ENCODE results near the gene RPS6KA5. TPM values are rescaled to one million over a fixed set of nuclear protein-coding genes. Genes with fewer than 3 reads are reported as not detected.
A peak's percentile ranks its signal among the peaks of the same experiment; 100 is the strongest.
"Not testable (repeated sequence)": the region's sequence is repeated elsewhere in the genome, so short reads cannot be mapped to it uniquely, and the experiment has no call there.

Gene RPS6KA5
- polyA plus RNA-seq, 12 donors: 6.0 to 14.3 (median 8.7) TPM; not detected in 1

- DNase-seq: no peak
Observed at GRCh38 chr14:91032248-91032647, 28.2 kb downstream of the RPS6KA5 start.

GRCh38 chr14:91031666-91032065 lies 28.8 kb downstream of the RPS6KA5 start:
- no peak for DNase-seq

- no peak for DNase-seq
Observed at GRCh38 chr14:91029456-91030217, 30.8 kb downstream of the RPS6KA5 start.

DNA sequence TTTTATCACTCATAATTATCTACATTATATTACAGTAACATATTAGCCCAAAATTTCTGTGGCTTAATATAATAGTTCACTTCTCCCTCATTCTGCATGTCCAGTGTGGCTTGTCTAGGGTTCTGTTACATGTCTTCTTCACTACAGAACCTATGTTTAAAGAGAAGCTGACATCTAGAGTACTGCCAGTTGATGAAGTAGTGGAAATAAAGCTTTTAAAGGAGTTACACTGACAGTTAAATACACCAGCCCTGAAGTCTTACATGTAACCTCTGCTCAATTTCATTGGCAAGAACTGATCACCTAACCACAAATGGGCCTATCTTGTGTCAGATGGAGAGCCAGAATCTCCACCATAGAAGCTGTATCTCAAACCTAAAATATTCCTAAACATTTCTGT lies 32.9 kb downstream of the RPS6KA5 start:
- no peak for DNase-seq

GRCh38 chr14:91022622-91023028 lies 37.8 kb downstream of the RPS6KA5 start:
- not testable (repeated sequence) for DNase-seq

- DNase-seq: no peak
Observed at GRCh38 chr14:91021991-91022621, 38.3 kb downstream of the RPS6KA5 start.

- no peak for DNase-seq
Observed at GRCh38 chr14:91021115-91021514, 39.3 kb downstream of the RPS6KA5 start.

DNA sequence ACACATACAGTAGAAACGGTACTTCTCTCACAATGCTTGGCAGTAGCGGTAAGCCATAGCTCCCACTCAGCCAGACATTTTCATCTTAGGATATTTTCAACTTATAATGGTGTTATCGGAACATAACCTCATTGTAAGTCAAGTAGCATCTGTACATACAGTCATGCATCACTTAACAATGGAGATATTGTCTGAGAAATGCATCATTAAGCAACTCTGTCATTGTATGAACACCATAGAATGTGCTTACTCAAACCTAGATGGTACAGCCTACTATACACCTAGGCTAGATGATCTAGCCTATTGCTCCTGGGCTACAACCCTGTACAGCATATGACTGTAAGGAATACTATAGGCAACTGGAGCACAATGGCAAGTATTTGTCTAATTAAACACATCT lies 40.8 kb downstream of the RPS6KA5 start:
- no peak for DNase-seq

DNA sequence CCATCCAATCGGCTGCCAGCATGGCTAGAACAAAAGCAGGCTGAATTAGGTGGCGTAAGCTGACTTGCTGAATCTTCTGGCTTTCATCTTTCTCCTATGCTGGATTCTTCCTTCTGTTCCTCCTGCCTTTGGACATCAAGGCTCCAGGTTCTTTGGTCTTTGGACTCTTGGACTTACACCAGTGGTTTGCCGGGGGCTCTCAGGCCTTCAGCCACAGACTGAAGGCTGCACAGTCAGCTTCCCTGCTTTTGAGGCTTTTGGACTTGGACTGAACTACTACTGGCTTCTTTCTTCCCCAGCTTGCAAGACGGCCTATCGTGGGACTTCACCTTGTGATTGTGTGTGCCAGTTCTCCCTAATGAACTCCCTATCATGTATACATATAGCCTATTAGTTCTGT lies 42.0 kb downstream of the RPS6KA5 start:
- DNase-seq: no peak

GRCh38 chr14:91016800-91017410 lies 43.5 kb downstream of the RPS6KA5 start:
- DNase-seq: no peak

- no peak for DNase-seq
Observed at GRCh38 chr14:91015435-91015834, 45.0 kb downstream of the RPS6KA5 start.

DNA sequence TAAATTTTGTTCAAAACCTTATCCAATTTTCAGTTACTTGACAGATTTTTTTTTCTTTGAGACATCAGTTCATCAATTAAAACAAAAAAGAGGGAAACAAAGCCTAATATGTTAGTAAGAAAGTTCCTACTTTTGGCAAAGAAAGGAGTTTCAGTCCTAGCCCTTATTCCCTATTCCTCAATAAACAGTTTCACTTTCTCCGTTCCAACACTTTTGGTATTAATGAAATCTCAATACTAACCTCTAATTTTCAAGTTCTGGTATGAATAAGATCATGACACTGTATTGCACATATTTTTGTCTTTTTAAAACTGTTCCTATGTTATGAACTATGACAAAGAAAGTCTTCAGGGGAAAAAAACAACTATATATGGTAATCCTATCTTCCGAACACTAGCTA lies 48.4 kb downstream of the RPS6KA5 start:
- DNase-seq: no peak

DNA sequence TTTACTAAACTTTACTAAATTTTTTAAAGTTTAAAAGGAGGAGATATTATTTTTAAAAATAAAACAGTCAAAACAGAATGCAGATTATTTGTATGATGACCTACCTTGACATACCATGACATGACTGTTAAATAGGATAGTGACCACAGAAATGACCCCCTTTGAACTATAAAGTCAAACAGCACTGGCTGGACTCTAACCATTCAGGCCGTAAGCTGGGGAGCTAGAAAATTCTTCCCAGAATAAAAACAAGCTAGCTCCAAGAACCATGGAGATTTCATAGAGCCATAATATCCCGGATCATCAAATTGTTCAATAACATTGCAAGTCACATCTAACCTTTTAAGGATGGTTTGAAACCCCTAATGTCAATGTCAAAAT lies 50.3 kb downstream of the RPS6KA5 start:
- no peak for DNase-seq

DNA sequence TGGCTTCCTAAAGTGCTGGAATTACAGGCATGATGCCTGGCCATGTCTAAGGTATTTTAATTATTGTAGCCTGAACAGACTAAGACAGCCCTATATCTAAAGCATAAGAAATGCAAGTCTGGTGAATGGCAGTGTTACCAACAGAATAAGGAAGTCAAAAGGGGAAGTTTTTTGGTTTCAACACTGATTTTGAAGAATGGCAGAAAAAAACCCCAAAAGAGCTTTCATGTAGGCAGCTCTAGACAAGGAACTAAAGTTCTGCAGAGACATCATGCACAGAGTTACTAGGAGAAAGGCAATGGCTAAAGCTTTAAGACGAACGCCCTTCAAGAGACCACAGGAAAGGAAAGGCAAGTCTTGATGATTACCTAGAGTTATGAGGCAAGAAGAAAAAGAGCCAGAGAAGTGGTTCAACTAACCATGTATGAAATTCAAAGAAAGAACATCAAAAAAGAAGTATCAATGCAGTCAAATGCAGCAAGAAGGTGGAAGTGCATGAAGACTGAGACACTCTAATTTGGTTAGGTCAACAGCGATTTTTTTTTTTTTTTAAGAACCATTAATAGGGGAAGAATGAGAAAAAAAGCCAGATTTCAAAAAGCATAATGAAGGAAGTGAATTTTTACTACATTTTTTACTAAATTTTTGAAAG lies 50.8 kb downstream of the RPS6KA5 start:
- no peak for DNase-seq

- no peak for DNase-seq
Observed at GRCh38 chr14:91008759-91009409, 51.6 kb downstream of the RPS6KA5 start.

- no peak for DNase-seq
Observed at GRCh38 chr14:91005716-91006115, 54.7 kb downstream of the RPS6KA5 start.

DNA sequence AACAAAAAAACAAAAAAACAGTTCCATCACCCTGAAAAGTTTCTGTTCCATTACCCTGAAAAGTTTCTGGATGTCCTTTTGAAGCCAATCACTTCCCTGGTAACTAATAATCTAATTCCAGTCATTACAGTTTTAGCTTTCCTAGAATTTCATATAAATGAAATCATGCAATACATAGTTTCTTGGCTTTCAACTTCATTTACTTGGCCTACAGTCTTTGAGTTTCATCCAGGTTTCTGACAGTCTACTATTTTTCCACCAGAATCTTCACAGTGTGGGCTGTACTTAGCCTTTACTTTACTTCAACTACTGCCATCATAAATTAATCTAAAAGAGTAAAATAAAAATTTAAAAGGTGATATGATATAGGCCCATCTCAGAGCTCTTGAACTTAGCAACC lies 55.5 kb downstream of the RPS6KA5 start:
- DNase-seq: peak; percentile 85

DNA sequence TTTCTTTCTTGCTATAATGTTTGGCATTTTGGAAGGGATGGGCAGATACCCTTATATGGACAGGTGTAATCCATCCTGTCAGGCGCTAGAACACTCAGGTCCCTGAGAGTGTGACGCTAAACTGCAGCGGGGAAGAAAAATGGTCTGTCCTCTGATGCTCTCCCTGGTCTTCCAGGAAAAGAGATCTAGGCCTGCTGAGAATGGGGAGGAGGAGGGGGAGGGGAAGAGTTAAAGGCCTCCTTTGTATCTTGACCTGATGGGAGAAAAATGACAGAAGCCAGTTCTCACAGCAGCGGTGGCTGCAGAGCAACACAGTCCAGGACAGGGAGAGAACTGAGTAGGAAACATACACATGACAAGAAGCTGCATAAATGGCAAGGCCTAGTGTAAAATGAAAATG lies 61.1 kb downstream of the RPS6KA5 start:
- DNase-seq: no peak

GRCh38 chr14:90996967-90997366 lies 63.5 kb downstream of the RPS6KA5 start:
- DNase-seq: no peak

GRCh38 chr14:90995785-90996184 lies 64.7 kb downstream of the RPS6KA5 start:
- DNase-seq: no peak

DNA sequence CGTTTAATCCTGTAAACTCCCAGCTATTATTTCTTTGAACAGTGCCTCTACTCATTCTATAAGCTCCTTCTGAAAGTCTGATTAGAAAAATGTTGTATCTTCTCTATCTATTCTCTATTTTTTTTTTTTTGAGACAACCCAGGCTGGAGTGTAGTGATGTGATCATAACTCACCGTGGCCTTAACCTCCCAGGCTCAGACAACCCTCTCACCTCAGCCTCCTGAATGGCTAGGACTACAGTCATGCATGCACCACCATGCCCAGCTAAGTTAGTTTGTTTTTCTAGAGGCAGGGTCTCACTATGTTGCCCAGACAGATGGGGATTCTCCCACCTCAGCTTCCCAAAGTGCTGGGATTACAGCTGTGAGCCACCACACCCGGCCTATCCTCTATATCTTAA lies 66.6 kb downstream of the RPS6KA5 start:
- DNase-seq: no peak
